Right atrium auricular region (tissue), 2 donors: Measurements from ENCODE around the gene SELPLG. TPM values are rescaled to one million over a fixed set of nuclear protein-coding genes. Genes with fewer than 3 reads are reported as not detected.
A peak's percentile ranks its signal among the peaks of the same experiment; 100 is the strongest.

Experiments
- DNase-seq: peaks from one replicate; pipeline ENCODE4 v3.0.0-alpha.2; 2019; ENCODE audit warnings: low spot score
- H3K27ac ChIP-seq, 2 donors: fragments of 200-600 bp; sonication (generic); 1 replicate in 1 of 2; 2 replicates in 1 of 2; pipeline ENCODE4 v1.5.1; 2016 to 2019
- H3K27me3 ChIP-seq, 2 donors: fragments of 200-600 bp; sonication (generic); one replicate each; pipeline versions ENCODE4 v1.5.1 to v1.6.0; 2017 to 2019
- H3K36me3 ChIP-seq: fragments of 200-600 bp; sonication (generic); one replicate; pipeline ENCODE4 v1.5.1; 2016
- H3K4me1 ChIP-seq, 2 donors: fragments of 200-600 bp; sonication (generic); one replicate each; pipeline versions ENCODE4 v1.5.1 to v1.6.0; 2017 to 2019
- H3K4me3 ChIP-seq, 2 donors: fragments of 200-600 bp; sonication (generic); 1 replicate in 1 of 2; 2 replicates in 1 of 2; pipeline ENCODE4 v1.5.1; 2017 to 2019; ENCODE audit warnings: mild to moderate bottlenecking in 1 of 2, moderate library complexity in 1 of 2
- H3K9me3 ChIP-seq, 2 donors: fragments of 200-600 bp; sonication (generic); one replicate each; pipeline ENCODE4 v1.5.1; 2019
- CTCF ChIP-seq, 2 donors: fragments of 200-600 bp; sonication (generic); IDR thresholded peaks; one replicate each; pipeline ENCODE4 v1.5.1; 2019; ENCODE audit warnings: antibody characterized with exemption in 2 of 2
- total RNA-seq, 2 donors: library from RNA; depleted of rRNA; stranded (reverse); fragments of >200 nt; gene quantifications; one replicate each; pipeline ENCODE4 v1.1.0, GENCODE V29; 2016

SELPLG gene
- total RNA-seq, 2 donors from 2014 or later, result 3.7 to 7.7 TPM

- H3K4me1 ChIP-seq, result peaks cover 0 to 33% of the 10 kb centered on the region in 2 donors
- no peak for DNase-seq
- no peak overlapping the region for H3K4me3 ChIP-seq
- TF ChIP-seq CTCF (IDR thresholded peaks at IDR 0.05), result no peak
- H3K9me3 ChIP-seq, result no peaks in the 10 kb centered on the region
- H3K27me3 ChIP-seq, result no peaks in the 10 kb centered on the region
- no peaks in the 10 kb centered on the region for H3K36me3 ChIP-seq
- no peak overlapping the region for H3K27ac ChIP-seq
Observed at GRCh38 chr12:108625228-108625627, 8.5 kb downstream of the SELPLG start.

- no peak overlapping the region for H3K27ac ChIP-seq
- H3K9me3 ChIP-seq, result no peaks in the 10 kb centered on the region
- H3K4me3 ChIP-seq, result no peak overlapping the region
- no peaks in the 10 kb centered on the region for H3K27me3 ChIP-seq
- H3K4me1 ChIP-seq, result peaks cover 0 to 17% of the 10 kb centered on the region in 2 donors
- DNase-seq, result no peak
- TF ChIP-seq CTCF (IDR thresholded peaks at IDR 0.05), result no peak
- no peaks in the 10 kb centered on the region for H3K36me3 ChIP-seq
Observed at GRCh38 chr12:108623577-108623976, 10.1 kb downstream of the SELPLG start.

- TF ChIP-seq CTCF (IDR thresholded peaks at IDR 0.05), result no peak
- H3K36me3 ChIP-seq, result no peaks in the 10 kb centered on the region
- H3K9me3 ChIP-seq, result no peaks in the 10 kb centered on the region
- no peaks in the 10 kb centered on the region for H3K27me3 ChIP-seq
- no peak for DNase-seq
- peaks cover 0 to 22% of the 10 kb centered on the region in 2 donors for H3K4me1 ChIP-seq
- H3K27ac ChIP-seq, result peak overlapping the region in 1 of 2 donors; percentile 21
- H3K4me3 ChIP-seq, result no peak overlapping the region
Observed at GRCh38 chr12:108622921-108623514, 10.7 kb downstream of the SELPLG start.

- TF ChIP-seq CTCF (IDR thresholded peaks at IDR 0.05), result no peak
- H3K27ac ChIP-seq, result peak overlapping the region in 1 of 2 donors; percentile 21
- peaks cover 0 to 28% of the 10 kb centered on the region in 2 donors for H3K4me1 ChIP-seq
- no peaks in the 10 kb centered on the region for H3K27me3 ChIP-seq
- no peaks in the 10 kb centered on the region for H3K9me3 ChIP-seq
- H3K4me3 ChIP-seq, result no peak overlapping the region
- no peak for DNase-seq
- H3K36me3 ChIP-seq, result no peaks in the 10 kb centered on the region
Observed at GRCh38 chr12:108622421-108622820, 11.3 kb downstream of the SELPLG start.

GRCh38 chr12:108621161-108621560 is 12.5 kb downstream of the SELPLG start:
- Histone ChIP-seq H3K27me3 (no peaks in the 10 kb centered on the region), H3K9me3 (no peaks in the 10 kb centered on the region), H3K4me3 (no peak overlapping the region), H3K27ac (no peak overlapping the region), H3K4me1 (peaks cover 0 to 28% of the 10 kb centered on the region in 2 donors), H3K36me3 (no peaks in the 10 kb centered on the region)
- no peak for DNase-seq
- TF ChIP-seq CTCF (IDR thresholded peaks at IDR 0.05), result no peak
